HL-60 (cell line): ENCODE measurements around the gene NMNAT2.

Experiments used
- DNase-seq, 2 experiments: peaks; one replicate each; pipeline ENCODE4 v3.0.0-alpha.2; 2010 to 2020; ENCODE audit warnings: low read depth in 1 of 2, low spot score in 1 of 2
- H3K27ac ChIP-seq: fragments of 250-450 bp; sonication (Bioruptor Pico); replicated peaks from 2 replicates; pipeline ENCODE4 v1.5.1; 2020; ENCODE audit warnings: mild to moderate bottlenecking, moderate library complexity
- H3K27me3 ChIP-seq: fragments of 250-450 bp; sonication (Bioruptor Pico); 2 replicates; pipeline ENCODE4 v1.5.1; 2021; ENCODE audit warnings: mild to moderate bottlenecking, moderate library complexity; ENCODE audit not compliant: insufficient read depth, poor library complexity, severe bottlenecking
- H3K4me3 ChIP-seq: replicated peaks from 2 replicates; pipeline ENCODE4 v1.5.1; 2011; ENCODE audit warnings: mild to moderate bottlenecking, control low read depth, low read length; ENCODE audit not compliant: insufficient read depth
- CTCF ChIP-seq: IDR thresholded peaks from one replicate; pipeline ENCODE4 v1.5.1; 2011; ENCODE audit warnings: low read length, control low read depth, inconsistent platforms; ENCODE audit not compliant: insufficient read depth
- GABPA ChIP-seq: IDR thresholded peaks from 2 replicates; pipeline ENCODE4 v1.6.1; 2012; ENCODE audit warnings: low read depth
- POLR2AphosphoS5 ChIP-seq: IDR thresholded peaks from 2 replicates; pipeline ENCODE4 v1.6.1; 2012; ENCODE audit warnings: low read depth
- REST ChIP-seq: IDR thresholded peaks from 2 replicates; pipeline ENCODE4 v1.6.1; 2012; ENCODE audit warnings: low read depth; ENCODE audit not compliant: insufficient replicate concordance
- SPI1 ChIP-seq: IDR thresholded peaks from 2 replicates; pipeline ENCODE4 v1.6.1; 2012; ENCODE audit warnings: low read depth, mild to moderate bottlenecking, borderline replicate concordance

Gene NMNAT2

GRCh38 chr1:183249941-183250452, 168.2 kb downstream of the NMNAT2 start:
- TF ChIP-seq REST (no peak), SPI1 (no peak), GABPA (no peak), POLR2AphosphoS5 (no peak), CTCF (no peak)
- Histone ChIP-seq H3K4me3 (no peak overlapping the region), H3K27me3 (no peaks in the 10 kb centered on the region), H3K27ac (no peak overlapping the region)
- DNase-seq: no peak

GRCh38 chr1:183248989-183249691, 169.0 kb downstream of the NMNAT2 start:
- Histone ChIP-seq H3K27ac (no peak overlapping the region), H3K4me3 (no peak overlapping the region), H3K27me3 (no peaks in the 10 kb centered on the region)
- DNase-seq: no peak
- no peak for TF ChIP-seq POLR2AphosphoS5

GRCh38 chr1:183247931-183248330, 170.2 kb downstream of the NMNAT2 start:
- DNase-seq: no peak
- no peak overlapping the region for H3K4me3 ChIP-seq
- no peaks in the 10 kb centered on the region for H3K27me3 ChIP-seq
- H3K27ac ChIP-seq: no peak overlapping the region
- TF ChIP-seq SPI1 (no peak), REST (no peak), POLR2AphosphoS5 (no peak), CTCF (no peak), GABPA (no peak)

- no peak for TF ChIP-seq CTCF
- no peak for TF ChIP-seq POLR2AphosphoS5
- TF ChIP-seq REST: no peak
- TF ChIP-seq GABPA: no peak
- TF ChIP-seq SPI1: no peak
- H3K27ac ChIP-seq: no peak overlapping the region
- no peaks in the 10 kb centered on the region for H3K27me3 ChIP-seq
- no peak for DNase-seq
- no peak overlapping the region for H3K4me3 ChIP-seq
Measured at GRCh38 chr1:183247484-183247883, 170.7 kb downstream of the NMNAT2 start.
